Right forelimb (tissue), 1 donor: ENCODE data around the gene PRKCB.
"Not testable (repeated sequence)": the region's sequence is repeated elsewhere in the genome, so short reads cannot be mapped to it uniquely, and the experiment has no call there.

ENCODE experiments used
- DNase-seq: peaks from one replicate; pipeline ENCODE4 v3.0.0-alpha.2; 2018

The PRKCB gene

GRCh38 chr16:24102209-24102660, 266.5 kb downstream of the PRKCB start:
- DNase-seq, result no peak

GRCh38 chr16:24105471-24105870, 269.7 kb downstream of the PRKCB start:
- DNase-seq, result not testable (repeated sequence)

- not testable (repeated sequence) for DNase-seq
Measured at GRCh38 chr16:24108090-24108489, 272.3 kb downstream of the PRKCB start.

DNA sequence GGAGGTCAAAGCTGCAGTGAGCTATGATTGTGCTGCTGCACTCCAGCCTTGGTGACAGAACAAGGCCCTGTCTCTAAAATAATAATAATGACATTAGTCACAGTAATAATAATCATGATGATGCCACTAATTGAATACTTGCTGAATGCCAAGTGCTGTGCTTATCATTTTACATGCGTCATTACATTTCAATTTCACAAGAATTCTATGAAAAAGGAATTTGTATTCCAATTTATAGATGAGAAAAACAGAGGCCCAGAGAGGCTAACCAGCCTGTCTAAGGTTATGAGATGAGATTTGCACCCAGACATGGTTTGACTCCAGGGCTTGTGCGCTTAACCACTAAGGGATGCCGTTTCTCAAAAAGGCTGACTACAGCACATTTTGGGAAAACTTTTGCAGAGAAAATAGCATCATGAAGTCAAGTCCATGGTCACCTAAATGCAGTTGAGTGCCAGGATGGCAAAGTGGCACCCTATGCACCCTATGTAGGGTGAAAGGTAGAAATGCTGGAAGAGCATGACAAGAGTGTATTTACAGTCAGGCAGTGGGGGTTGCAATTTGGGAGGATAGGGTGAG, 276.0 kb downstream of the PRKCB start:
- no peak for DNase-seq

DNA sequence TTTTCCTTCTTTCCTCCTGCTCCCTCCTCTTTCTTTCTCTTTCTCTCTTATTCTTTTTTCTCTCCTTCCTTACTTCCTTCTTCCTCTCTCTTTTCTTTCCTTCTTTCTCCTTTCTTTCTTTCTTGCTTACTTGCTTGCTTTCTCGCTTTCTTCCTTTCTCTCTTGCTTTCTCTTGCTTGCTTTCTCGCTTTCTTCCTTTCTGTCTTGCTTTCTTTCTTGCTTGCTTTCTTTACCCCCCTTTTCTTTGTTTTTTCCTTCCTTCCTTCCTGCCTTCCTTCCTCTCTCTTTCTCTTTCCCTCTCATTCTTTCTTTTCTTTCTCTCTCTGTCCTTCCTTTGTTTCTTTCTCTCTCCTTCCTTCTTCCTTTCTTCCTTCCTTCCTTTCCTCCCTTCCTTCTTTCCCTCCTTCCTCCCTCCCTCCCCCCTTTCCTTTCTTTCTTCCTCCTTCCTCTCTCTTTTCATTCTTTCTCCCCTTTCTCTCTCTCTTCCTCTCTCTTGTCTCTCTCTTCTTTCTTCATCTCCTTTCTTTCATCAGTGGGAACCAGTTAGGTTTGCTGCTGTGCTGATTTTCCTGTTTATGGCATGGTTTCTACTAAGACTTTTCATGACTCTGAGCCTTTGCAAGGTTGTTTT, 277.4 kb downstream of the PRKCB start:
- no peak for DNase-seq

- DNase-seq, result no peak
Measured at GRCh38 chr16:24114876-24115275, 279.1 kb downstream of the PRKCB start.

GRCh38 chr16:24116046-24116776, 280.4 kb downstream of the PRKCB start:
- no peak for DNase-seq

DNA sequence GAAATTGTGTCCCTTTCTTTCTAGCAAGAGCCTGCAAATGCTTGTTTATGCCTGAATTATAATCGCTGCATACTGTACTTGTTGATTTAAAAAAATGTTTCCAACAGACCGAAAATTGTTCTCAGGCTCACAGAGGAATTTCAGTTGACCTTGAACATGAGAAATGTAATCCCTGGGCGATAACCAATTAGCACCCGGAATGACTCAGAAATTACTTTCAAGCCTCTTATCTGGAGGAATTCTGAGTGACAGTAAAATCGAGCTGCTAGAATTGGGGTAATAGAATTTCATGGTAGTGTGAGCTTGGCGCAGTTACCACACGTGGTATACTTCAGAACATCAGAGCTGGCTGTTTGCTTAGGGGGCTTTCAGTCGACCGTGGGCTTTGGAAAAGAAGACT, 281.2 kb downstream of the PRKCB start:
- no peak for DNase-seq

DNA sequence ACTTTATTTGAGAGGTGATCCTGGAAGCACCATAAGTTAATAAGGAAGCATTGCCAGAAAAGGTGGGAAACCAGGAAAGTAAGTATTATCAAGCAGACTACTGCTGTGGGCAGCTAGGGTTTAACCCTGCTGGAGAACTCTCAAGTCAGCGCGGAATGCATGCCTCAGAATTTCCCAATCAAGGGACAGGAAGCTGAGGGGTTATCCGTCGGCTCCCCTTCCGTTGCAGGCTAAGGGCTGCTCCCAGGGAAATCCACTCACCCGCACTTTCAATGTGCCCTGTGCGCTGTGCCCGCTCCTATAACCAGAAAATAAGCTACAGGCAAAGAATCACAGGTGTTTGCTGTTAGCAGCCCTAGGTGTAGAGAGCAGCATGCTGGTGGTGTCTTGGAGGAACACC, 281.9 kb downstream of the PRKCB start:
- DNase-seq, result no peak

DNA sequence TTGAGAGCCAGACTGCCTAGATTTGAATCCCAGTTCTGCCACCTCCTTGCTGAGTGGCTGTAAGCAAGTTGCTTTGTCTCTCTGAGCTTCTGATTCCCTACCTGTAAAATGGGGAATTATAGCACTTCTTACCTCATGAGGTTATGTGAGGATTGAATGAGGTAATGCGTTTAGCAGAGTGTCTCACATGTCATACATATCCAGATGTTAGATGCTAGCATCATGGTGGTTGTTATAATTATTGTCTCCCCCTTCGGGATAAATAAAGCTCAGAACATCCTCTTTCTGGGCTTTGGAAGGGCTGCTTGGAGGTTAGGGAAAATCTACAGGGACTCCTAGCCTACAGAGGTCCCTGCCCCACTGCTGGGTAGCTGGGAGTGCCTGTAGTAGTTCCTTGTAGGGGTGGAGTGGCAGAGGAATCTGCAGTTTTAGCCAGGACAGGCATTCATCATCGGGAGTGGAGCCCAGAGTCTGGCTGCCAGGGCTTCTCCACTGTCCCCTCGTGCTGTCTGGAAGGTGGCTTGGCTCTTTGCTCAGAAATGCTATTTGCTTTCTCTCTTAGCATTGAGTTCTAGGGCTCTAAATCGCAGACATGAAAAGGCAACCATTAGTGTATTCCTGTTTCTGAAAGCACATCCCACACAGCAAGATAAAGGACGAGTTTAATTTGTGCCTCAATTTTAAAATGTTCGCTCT, 282.5 kb downstream of the PRKCB start:
- DNase-seq, result no peak

- DNase-seq, result no peak
Measured at GRCh38 chr16:24119807-24120206, 284.0 kb downstream of the PRKCB start.

- DNase-seq, result no peak
Measured at GRCh38 chr16:24123275-24123674, 287.5 kb downstream of the PRKCB start.

GRCh38 chr16:24124291-24124690, 288.5 kb downstream of the PRKCB start:
- DNase-seq, result no peak

- no peak for DNase-seq
Measured at GRCh38 chr16:24125214-24125613, 289.4 kb downstream of the PRKCB start.

- no peak for DNase-seq
Measured at GRCh38 chr16:24129412-24129918, 293.7 kb downstream of the PRKCB start.

DNA sequence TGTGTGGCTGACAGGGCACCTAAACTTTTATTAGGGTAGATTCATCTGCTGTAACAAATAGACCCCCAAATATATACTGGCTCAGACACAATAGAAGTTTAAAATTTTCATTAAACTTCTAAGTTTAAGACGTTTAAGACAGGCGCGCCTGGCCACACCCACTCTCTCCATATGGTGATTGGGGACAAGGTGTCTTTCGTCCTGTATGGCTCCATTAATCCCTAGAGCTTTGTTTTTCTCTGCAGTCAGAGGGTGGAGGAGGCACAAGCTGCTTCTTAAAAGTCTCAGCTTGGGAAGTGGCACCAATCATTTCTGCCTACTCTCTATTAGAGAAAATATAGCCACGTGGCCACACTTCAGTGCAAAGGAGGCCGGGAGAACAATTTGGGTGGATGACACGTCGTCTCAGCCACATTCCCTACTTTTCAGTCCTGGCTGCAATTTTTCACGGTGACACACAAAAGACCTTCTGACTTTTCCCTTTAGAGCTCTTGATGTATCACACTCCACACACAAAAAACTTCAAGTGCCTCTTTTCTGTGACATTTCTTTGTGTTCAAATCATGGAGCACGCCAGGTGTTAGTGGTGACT, 294.8 kb downstream of the PRKCB start:
- no peak for DNase-seq

GRCh38 chr16:24131294-24131693, 295.5 kb downstream of the PRKCB start:
- DNase-seq, result no peak

DNA sequence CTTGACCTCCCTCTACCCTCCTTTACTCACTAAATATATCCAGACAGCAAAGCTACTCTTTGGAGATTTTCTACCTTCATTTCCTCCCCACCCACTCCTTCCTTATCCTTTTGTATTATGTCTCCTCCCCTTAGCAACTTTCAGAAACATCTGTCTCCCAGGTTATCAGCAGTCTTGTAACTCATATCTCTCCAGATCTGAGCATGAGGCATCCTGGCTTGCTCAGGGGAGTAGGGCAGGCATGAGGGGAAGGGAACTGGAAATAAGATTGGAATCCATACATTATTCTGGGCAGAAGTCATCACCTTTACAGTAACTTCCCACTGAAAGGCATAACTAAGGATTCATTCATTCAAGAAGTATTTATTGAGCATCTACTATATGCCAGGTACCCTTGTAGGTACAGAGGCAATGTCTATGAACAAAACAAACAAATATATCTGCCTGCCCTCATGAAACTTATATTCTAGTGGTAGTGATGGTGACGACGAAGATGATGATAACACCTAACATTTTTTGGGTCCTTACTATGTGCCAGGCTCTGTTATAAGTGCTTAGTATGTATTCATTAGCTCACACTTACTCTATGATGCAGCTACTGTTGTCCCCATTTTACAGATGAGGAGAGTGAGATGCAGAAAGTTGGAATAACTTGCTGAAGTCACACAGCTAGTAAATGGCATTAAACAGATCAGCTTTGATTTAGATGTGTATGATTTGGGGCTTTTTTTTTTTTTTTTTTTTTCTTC, 296.4 kb downstream of the PRKCB start:
- no peak for DNase-seq

DNA sequence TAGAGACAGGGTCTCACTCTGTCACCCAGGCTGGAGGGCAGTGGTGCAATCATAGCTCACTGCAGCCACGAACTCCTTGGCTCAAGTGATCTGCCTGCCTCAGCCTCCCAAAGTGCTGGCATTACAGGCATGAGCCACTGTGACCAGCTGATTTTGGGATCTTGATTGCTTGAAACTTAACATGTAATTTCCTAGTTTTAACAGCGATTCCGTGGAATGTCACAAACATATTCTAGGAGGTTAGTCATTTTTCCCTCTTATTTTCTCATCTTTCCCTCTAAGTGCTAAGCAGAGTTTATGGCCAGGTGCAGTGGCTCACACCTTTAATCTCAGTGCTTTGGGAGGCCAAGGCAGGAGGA, 297.0 kb downstream of the PRKCB start:
- no peak for DNase-seq

- DNase-seq, result no peak
Measured at GRCh38 chr16:24135624-24136565, 300.1 kb downstream of the PRKCB start.

GRCh38 chr16:24138024-24138423, 302.2 kb downstream of the PRKCB start:
- DNase-seq, result no peak
